ENCODE measurements around the gene RAB3GAP1. TPM values are rescaled to one million over a fixed set of nuclear protein-coding genes. Genes with fewer than 3 reads are reported as not detected.
A peak's percentile ranks its signal among the peaks of the same experiment; 100 is the strongest.

Gene RAB3GAP1
- total RNA-seq, 2 experiments from 2014 or later: 29.6 to 30.7 TPM

GRCh38 chr2:135154962-135155361, 102.9 kb downstream of the RAB3GAP1 start:
- no peaks in the 10 kb centered on the region for H3K9me3 Mint-ChIP-seq
- DNase-seq: no peak
- H3K27me3 Mint-ChIP-seq: no peaks in the 10 kb centered on the region
- no peak overlapping the region for H3K4me3 Mint-ChIP-seq
- CTCF ChIA-PET: no interaction called here
- H3K4me1 Mint-ChIP-seq (ENCODE audit: low read depth): peaks cover 21% of the 10 kb centered on the region
- intact Hi-C loops (cut with micrococcal nuclease): loop anchor here (5.0 kb wide), 1 partner anchor 103 kb away; the partner anchor contains the start of gene RAB3GAP1
- peaks cover 62% of the 10 kb centered on the region for H3K36me3 Mint-ChIP-seq
- no peak overlapping the region for H3K27ac Mint-ChIP-seq
- POLR2A ChIA-PET: no interaction called here

- intact Hi-C loops (cut with micrococcal nuclease): loop anchor here (5.0 kb wide), 1 partner anchor 106 kb away; the partner anchor contains the start of gene RAB3GAP1
- Mint-ChIP-seq H3K36me3 (peaks cover 51% of the 10 kb centered on the region), H3K9me3 (no peaks in the 10 kb centered on the region), H3K4me3 (no peak overlapping the region), H3K27me3 (no peaks in the 10 kb centered on the region), H3K27ac (no peak overlapping the region), H3K4me1 (ENCODE audit: low read depth) (peaks cover 22% of the 10 kb centered on the region)
- CTCF ChIA-PET: no interaction called here
- no peak for DNase-seq
- POLR2A ChIA-PET: no interaction called here
Observed at GRCh38 chr2:135157856-135158255, 105.8 kb downstream of the RAB3GAP1 start.

GRCh38 chr2:135159191-135159590, 107.1 kb downstream of the RAB3GAP1 start:
- no peak for DNase-seq
- ChIA-PET CTCF (no interaction called here), POLR2A (no interaction called here)
- intact Hi-C loops (cut with micrococcal nuclease): loop anchor here (5.0 kb wide), 1 partner anchor 107 kb away; the partner anchor contains the start of gene RAB3GAP1
- H3K36me3 Mint-ChIP-seq: peaks cover 46% of the 10 kb centered on the region
- no peak overlapping the region for H3K27ac Mint-ChIP-seq
- H3K27me3 Mint-ChIP-seq: no peaks in the 10 kb centered on the region
- no peak overlapping the region for H3K4me3 Mint-ChIP-seq
- no peaks in the 10 kb centered on the region for H3K9me3 Mint-ChIP-seq
- H3K4me1 Mint-ChIP-seq (ENCODE audit: low read depth): peaks cover 24% of the 10 kb centered on the region

- POLR2A ChIA-PET: no interaction called here
- CTCF ChIA-PET: no interaction called here
- no peak overlapping the region for H3K4me3 Mint-ChIP-seq
- intact Hi-C loops (cut with micrococcal nuclease): no loop called here
- no peak for DNase-seq
- H3K27me3 Mint-ChIP-seq: no peaks in the 10 kb centered on the region
- peaks cover 31% of the 10 kb centered on the region for H3K36me3 Mint-ChIP-seq
- no peaks in the 10 kb centered on the region for H3K9me3 Mint-ChIP-seq
- H3K27ac Mint-ChIP-seq: no peak overlapping the region
- H3K4me1 Mint-ChIP-seq (ENCODE audit: low read depth): peaks cover 13% of the 10 kb centered on the region
Observed at GRCh38 chr2:135162377-135162776, 110.3 kb downstream of the RAB3GAP1 start.

GRCh38 chr2:135162786-135163185, 110.7 kb downstream of the RAB3GAP1 start:
- Mint-ChIP-seq H3K27ac (no peak overlapping the region), H3K9me3 (no peaks in the 10 kb centered on the region), H3K36me3 (peaks cover 33% of the 10 kb centered on the region), H3K4me1 (ENCODE audit: low read depth) (peaks cover 13% of the 10 kb centered on the region), H3K27me3 (no peaks in the 10 kb centered on the region), H3K4me3 (no peak overlapping the region)
- intact Hi-C loops (cut with micrococcal nuclease): no loop called here
- ChIA-PET POLR2A (no interaction called here), CTCF (no interaction called here)
- no peak for DNase-seq

GRCh38 chr2:135163306-135163705, 111.2 kb downstream of the RAB3GAP1 start:
- ChIA-PET CTCF (no interaction called here), POLR2A (no interaction called here)
- H3K36me3 Mint-ChIP-seq: peaks cover 31% of the 10 kb centered on the region
- peaks cover 13% of the 10 kb centered on the region for H3K4me1 Mint-ChIP-seq (ENCODE audit: low read depth)
- intact Hi-C loops (cut with micrococcal nuclease): no loop called here
- no peak overlapping the region for H3K27ac Mint-ChIP-seq
- no peak for DNase-seq
- H3K9me3 Mint-ChIP-seq: no peaks in the 10 kb centered on the region
- no peak overlapping the region for H3K4me3 Mint-ChIP-seq
- no peaks in the 10 kb centered on the region for H3K27me3 Mint-ChIP-seq

- Mint-ChIP-seq H3K36me3 (peaks cover 31% of the 10 kb centered on the region), H3K27me3 (no peaks in the 10 kb centered on the region), H3K4me3 (no peak overlapping the region), H3K27ac (no peak overlapping the region), H3K4me1 (ENCODE audit: low read depth) (peaks cover 13% of the 10 kb centered on the region), H3K9me3 (no peaks in the 10 kb centered on the region)
- DNase-seq: no peak
- POLR2A ChIA-PET: no interaction called here
- intact Hi-C loops (cut with micrococcal nuclease): no loop called here
- CTCF ChIA-PET: interaction anchor here (0.6 to 0.9 kb wide), 2 partner anchors 76 to 159 kb away, joined by 3 to 4 read pairs; no protein-coding TSS in a partner anchor
Observed at GRCh38 chr2:135163901-135164300, 111.8 kb downstream of the RAB3GAP1 start.

- Mint-ChIP-seq H3K9me3 (no peaks in the 10 kb centered on the region), H3K27ac (no peak overlapping the region), H3K4me1 (ENCODE audit: low read depth) (peaks cover 13% of the 10 kb centered on the region), H3K36me3 (peaks cover 33% of the 10 kb centered on the region), H3K27me3 (no peaks in the 10 kb centered on the region), H3K4me3 (no peak overlapping the region)
- ChIA-PET CTCF (interaction anchor here (0.6 to 0.9 kb wide), 2 partner anchors 75 to 159 kb away, joined by 3 to 4 read pairs; no protein-coding TSS in a partner anchor), POLR2A (no interaction called here)
- no peak for DNase-seq
- intact Hi-C loops (cut with micrococcal nuclease): no loop called here
Observed at GRCh38 chr2:135164431-135164830, 112.3 kb downstream of the RAB3GAP1 start.

- no peaks in the 10 kb centered on the region for H3K27me3 Mint-ChIP-seq
- H3K36me3 Mint-ChIP-seq: peaks cover 46% of the 10 kb centered on the region
- peaks cover 16% of the 10 kb centered on the region for H3K4me1 Mint-ChIP-seq (ENCODE audit: low read depth)
- ChIA-PET CTCF (interaction anchor here (1.2 kb wide), 1 partner anchor 179 kb away, joined by 3 read pairs; no protein-coding TSS in a partner anchor), POLR2A (no interaction called here)
- intact Hi-C loops (cut with micrococcal nuclease): no loop called here
- H3K9me3 Mint-ChIP-seq: no peaks in the 10 kb centered on the region
- DNase-seq: no peak
- no peak overlapping the region for H3K27ac Mint-ChIP-seq
- no peak overlapping the region for H3K4me3 Mint-ChIP-seq
Observed at GRCh38 chr2:135167273-135167672, 115.2 kb downstream of the RAB3GAP1 start.

- Mint-ChIP-seq H3K4me1 (ENCODE audit: low read depth) (peaks cover 7% of the 10 kb centered on the region), H3K27me3 (no peaks in the 10 kb centered on the region), H3K9me3 (no peaks in the 10 kb centered on the region), H3K27ac (no peak overlapping the region), H3K4me3 (no peak overlapping the region), H3K36me3 (peaks cover 46% of the 10 kb centered on the region)
- no peak for DNase-seq
- POLR2A ChIA-PET: no interaction called here
- CTCF ChIA-PET: interaction anchor here (0.6 to 1.0 kb wide), 2 partner anchors 163 to 642 kb away, joined by 3 to 4 read pairs; no protein-coding TSS in a partner anchor
- intact Hi-C loops (cut with micrococcal nuclease): no loop called here
Observed at GRCh38 chr2:135168204-135168856, 116.2 kb downstream of the RAB3GAP1 start.

GRCh38 chr2:135169900-135170753, 118.0 kb downstream of the RAB3GAP1 start:
- no peaks in the 10 kb centered on the region for H3K27me3 Mint-ChIP-seq
- H3K4me3 Mint-ChIP-seq: no peak overlapping the region
- no peak for DNase-seq
- H3K27ac Mint-ChIP-seq: peak overlapping the region; percentile 29
- intact Hi-C loops (cut with micrococcal nuclease): loop anchor here (10.0 kb wide), 1 partner anchor 365 kb away; the partner anchor contains the start of genes R3HDM1 and ZRANB3
- peaks cover 50% of the 10 kb centered on the region for H3K36me3 Mint-ChIP-seq
- ChIA-PET POLR2A (no interaction called here), CTCF (no interaction called here)
- H3K9me3 Mint-ChIP-seq: no peaks in the 10 kb centered on the region
- H3K4me1 Mint-ChIP-seq (ENCODE audit: low read depth): peaks cover 7% of the 10 kb centered on the region

GRCh38 chr2:135174049-135174809, 122.1 kb downstream of the RAB3GAP1 start:
- H3K9me3 Mint-ChIP-seq: no peaks in the 10 kb centered on the region
- CTCF ChIA-PET: interaction anchor here (1.7 kb wide), 1 partner anchor 624 kb away, joined by 4 read pairs; no protein-coding TSS in a partner anchor
- intact Hi-C loops (cut with micrococcal nuclease): loop anchor here (10.0 kb wide), 1 partner anchor 361 kb away; the partner anchor contains the start of genes R3HDM1 and ZRANB3
- no peak overlapping the region for H3K4me3 Mint-ChIP-seq
- POLR2A ChIA-PET: no interaction called here
- H3K27me3 Mint-ChIP-seq: no peaks in the 10 kb centered on the region
- DNase-seq: no peak
- H3K27ac Mint-ChIP-seq: no peak overlapping the region
- peaks cover 7% of the 10 kb centered on the region for H3K4me1 Mint-ChIP-seq (ENCODE audit: low read depth)
- peaks cover 50% of the 10 kb centered on the region for H3K36me3 Mint-ChIP-seq

Data from activated CD4-positive, alpha-beta memory T cell treated with anti-CD3 and anti-CD28 coated beads for 36 hours (primary cell).